Tibial artery (tissue), 4 donors: ENCODE data around the gene MRPS25.

Experiments used
- DNase-seq, 2 donors: peaks; one replicate each; pipeline ENCODE4 v3.0.0-alpha.2; 2019
- H3K27ac ChIP-seq, 2 donors: fragments of 200-600 bp; sonication (generic) in 1 of 2; 1 replicate in 1 of 2; 2 replicates in 1 of 2; pipeline ENCODE4 v1.5.1; 2018 to 2019; ENCODE audit warnings: mild to moderate bottlenecking in 1 of 2
- H3K27me3 ChIP-seq, 2 donors: fragments of 200-600 bp; sonication (generic) in 1 of 2; one replicate each; pipeline versions ENCODE4 v1.5.1 to v1.6.0; 2016 to 2019
- H3K36me3 ChIP-seq, 3 donors: fragments of 200-600 bp; sonication (generic) in 2 of 3; one replicate each; pipeline ENCODE4 v1.5.1; 2016 to 2019; ENCODE audit warnings: mild to moderate bottlenecking in 2 of 3
- H3K4me1 ChIP-seq, 4 donors: fragments of 200-600 bp; sonication (generic) in 2 of 4; 1 replicate in 3 of 4; 2 replicates in 1 of 4; pipeline ENCODE4 v1.5.1; 2016 to 2019
- H3K4me3 ChIP-seq, 2 donors: fragments of 200-600 bp; sonication (generic) in 1 of 2; 1 replicate in 1 of 2; 2 replicates in 1 of 2; pipeline ENCODE4 v1.5.1; 2018 to 2019; ENCODE audit warnings: mild to moderate bottlenecking in 2 of 2
- H3K9me3 ChIP-seq, 3 donors: fragments of 200-600 bp; sonication (generic) in 1 of 3; one replicate each; pipeline ENCODE4 v1.5.1; 2016 to 2019
- CTCF ChIP-seq, 2 experiments: fragments of 200-600 bp in 1 of 2; fragments of 450-650 bp in 1 of 2; IDR thresholded peaks; one replicate each; pipeline ENCODE4 v1.5.1; 2017 to 2019; ENCODE audit warnings: antibody characterized with exemption in 2 of 2, mild to moderate bottlenecking in 1 of 2, moderate library complexity in 1 of 2
- intact Hi-C: fragments of 100-400 bp; cut with DNase I; formaldehyde crosslinking; loops from one replicate; pipeline ENCODE4 v1.15.0; 2023; ENCODE audit warnings: low total_unique reads

MRPS25 gene

GRCh38 chr3:15033103-15033502 lies 32.0 kb downstream of the MRPS25 start:
- Histone ChIP-seq H3K27me3 (no peaks in the 10 kb centered on the region), H3K9me3 (no peaks in the 10 kb centered on the region), H3K27ac (no peak overlapping the region), H3K4me3 (no peak overlapping the region), H3K4me1 (no peaks in the 10 kb centered on the region), H3K36me3 (peaks cover 90 to 97% (median 90%) of the 10 kb centered on the region in 3 donors)
- DNase-seq: no peak
- intact Hi-C loops: no loop called here
- no peak for TF ChIP-seq CTCF (IDR thresholded peaks at IDR 0.05)

GRCh38 chr3:15032650-15033049 lies 32.5 kb downstream of the MRPS25 start:
- H3K4me3 ChIP-seq: no peak overlapping the region
- H3K36me3 ChIP-seq: peaks cover 90 to 97% (median 90%) of the 10 kb centered on the region in 3 donors
- no peak overlapping the region for H3K27ac ChIP-seq
- H3K4me1 ChIP-seq: no peaks in the 10 kb centered on the region
- no peak for DNase-seq
- intact Hi-C loops: no loop called here
- H3K9me3 ChIP-seq: no peaks in the 10 kb centered on the region
- no peaks in the 10 kb centered on the region for H3K27me3 ChIP-seq
- no peak for TF ChIP-seq CTCF (IDR thresholded peaks at IDR 0.05)

- Histone ChIP-seq H3K27me3 (no peaks in the 10 kb centered on the region), H3K9me3 (no peaks in the 10 kb centered on the region), H3K36me3 (peaks cover 87 to 96% (median 93%) of the 10 kb centered on the region in 3 donors), H3K4me1 (no peaks in the 10 kb centered on the region), H3K27ac (no peak overlapping the region), H3K4me3 (no peak overlapping the region)
- no peak for DNase-seq
- intact Hi-C loops: no loop called here
- TF ChIP-seq CTCF (IDR thresholded peaks at IDR 0.05): no peak
Observed at GRCh38 chr3:15029625-15030024, 35.5 kb downstream of the MRPS25 start.

GRCh38 chr3:15023719-15024118 lies 41.4 kb downstream of the MRPS25 start:
- no peak for DNase-seq
- H3K27ac ChIP-seq: no peak overlapping the region

GRCh38 chr3:15023249-15023648 lies 41.9 kb downstream of the MRPS25 start:
- Histone ChIP-seq H3K4me1 (no peaks in the 10 kb centered on the region), H3K36me3 (peaks cover 75 to 96% (median 76%) of the 10 kb centered on the region in 3 donors), H3K4me3 (no peak overlapping the region), H3K9me3 (no peaks in the 10 kb centered on the region), H3K27ac (no peak overlapping the region), H3K27me3 (no peaks in the 10 kb centered on the region)
- no peak for TF ChIP-seq CTCF (IDR thresholded peaks at IDR 0.05)
- intact Hi-C loops: no loop called here
- no peak for DNase-seq

More at GRCh38 chr3:15023719-15024118, 41.4 kb downstream of the MRPS25 start:
- Histone ChIP-seq H3K4me1 (no peaks in the 10 kb centered on the region), H3K4me3 (no peak overlapping the region), H3K9me3 (no peaks in the 10 kb centered on the region), H3K27me3 (no peaks in the 10 kb centered on the region), H3K36me3 (peaks cover 76 to 96% (median 79%) of the 10 kb centered on the region in 3 donors)
- no peak for TF ChIP-seq CTCF (IDR thresholded peaks at IDR 0.05)
- intact Hi-C loops: no loop called here

GRCh38 chr3:15017191-15017590 lies 47.9 kb downstream of the MRPS25 start:
- Histone ChIP-seq H3K27me3 (no peaks in the 10 kb centered on the region), H3K36me3 (peaks cover 65 to 99% (median 75%) of the 10 kb centered on the region in 3 donors), H3K4me1 (no peaks in the 10 kb centered on the region), H3K4me3 (no peak overlapping the region), H3K9me3 (no peaks in the 10 kb centered on the region), H3K27ac (no peak overlapping the region)
- TF ChIP-seq CTCF (IDR thresholded peaks at IDR 0.05): no peak
- intact Hi-C loops: no loop called here
- DNase-seq: no peak
